ENCODE measurements around the gene GH1. TPM values are rescaled to one million over a fixed set of nuclear protein-coding genes. Genes with fewer than 3 reads are reported as not detected.

GH1 gene
- total and polyA plus RNA-seq, 2 experiments from 2014 or later, result not detected

DNA sequence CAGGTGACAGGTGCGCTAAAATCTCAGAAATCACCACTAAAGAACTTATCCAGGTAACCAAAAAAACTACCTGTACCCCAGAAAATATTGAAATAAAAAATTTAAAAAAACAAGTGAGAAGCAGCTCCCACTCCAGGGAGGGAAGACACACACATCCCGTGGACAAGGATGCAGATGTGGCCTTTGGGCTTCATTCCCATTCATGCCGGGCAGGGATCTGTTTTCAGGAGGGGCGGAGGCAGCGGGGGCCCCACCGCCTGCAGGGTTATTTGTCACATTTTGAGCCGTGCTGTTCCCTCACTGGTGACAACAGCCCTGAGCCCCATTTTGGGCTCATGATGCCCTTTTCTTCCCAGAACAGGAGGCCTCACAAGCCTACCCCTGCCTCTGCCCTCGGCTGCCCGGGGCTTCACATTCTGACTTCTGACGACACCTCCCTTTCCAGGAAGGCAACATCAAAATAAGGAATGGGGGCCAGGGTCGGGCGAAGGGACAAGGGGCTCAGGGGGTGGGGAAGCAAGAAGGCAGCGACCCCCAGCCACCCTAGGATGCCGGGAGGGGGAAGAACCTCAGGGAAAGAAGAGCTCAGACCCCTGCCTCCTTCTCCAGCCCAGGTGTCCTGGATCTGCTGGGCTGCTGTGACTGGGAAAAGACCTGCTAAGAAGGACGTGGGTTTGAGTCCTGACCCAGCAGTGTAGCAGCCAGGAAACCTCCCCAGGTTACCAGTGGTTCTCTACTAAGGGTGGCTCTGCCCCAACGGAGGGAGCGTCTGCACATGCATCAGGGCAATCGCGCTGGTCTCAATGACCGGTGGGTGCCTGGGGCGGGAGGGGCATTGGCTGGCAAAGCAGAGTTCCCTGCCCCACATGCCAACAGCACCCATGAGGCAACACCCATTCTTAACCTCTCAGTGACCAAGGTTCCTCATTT is 15.8 kb upstream of the GH1 start:
- in situ Hi-C loops (cut with MboI), result no loop called here
- no peaks in the 10 kb centered on the region for H3F3A ChIP-seq (ENCODE audit: insufficient read depth)
- H3K27me3 ChIP-seq (replicated peaks; ENCODE audit: insufficient read depth), result peaks cover 14% of the 10 kb centered on the region
- no peak overlapping the region for H3K27ac ChIP-seq
- TF ChIP-seq EZH2 (IDR thresholded peaks at IDR 0.05; ENCODE audit: insufficient read depth, poor library complexity, severe bottlenecking) (no peak), EZH2phosphoT487 (IDR thresholded peaks at IDR 0.05; ENCODE audit: insufficient read depth, low read depth) (no peak)
- WGBS, 2 experiments (ENCODE audit: low coverage in 1 of 2, low lambda C conversion rate in 2 of 2, missing lambda C conversion rate in 2 of 2), result 46% methylated on average over 19 to 21 of the region's 21 CpGs
- no peaks in the 10 kb centered on the region for H3K4me1 ChIP-seq (ENCODE audit: insufficient read depth)
- no peaks in the 10 kb centered on the region for H3K36me3 ChIP-seq (ENCODE audit: low read depth)
- no peaks in the 10 kb centered on the region for H3K79me2 ChIP-seq (ENCODE audit: insufficient read depth)
- no peaks in the 10 kb centered on the region for H3K9me2 ChIP-seq (ENCODE audit: insufficient read depth)
- H3K9ac ChIP-seq, result no peak overlapping the region
- H3K4me3 ChIP-seq, result no peak overlapping the region
- no peak for DNase-seq
- H2AFZ ChIP-seq, result no peak overlapping the region
- no peak overlapping the region for H3K4me2 ChIP-seq (ENCODE audit: unreplicated experiment)
- H3K9me3 ChIP-seq (ENCODE audit: low read depth), result no peaks in the 10 kb centered on the region
- no peaks in the 10 kb centered on the region for H4K20me1 ChIP-seq (ENCODE audit: insufficient read depth)

DNA sequence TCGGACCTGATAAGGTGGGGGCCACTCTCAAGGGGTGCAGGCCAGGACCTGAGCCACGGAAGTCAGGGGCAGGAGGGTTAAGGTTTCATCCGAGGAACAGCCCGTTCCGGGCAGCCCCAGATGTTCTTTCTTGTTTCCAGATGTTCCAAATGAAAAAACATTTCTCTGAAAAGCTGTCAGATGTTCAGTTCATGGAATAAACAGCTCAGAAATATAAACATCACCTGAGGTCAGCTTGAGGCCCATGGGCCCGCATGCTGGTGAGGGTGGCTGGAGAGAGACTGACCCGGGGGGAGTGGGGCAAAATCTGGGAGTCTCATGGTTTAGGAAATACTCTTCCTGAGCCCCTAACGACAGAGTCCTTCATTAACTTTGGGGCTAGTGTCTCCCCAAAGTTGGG is 15.0 kb upstream of the GH1 start:
- no peak overlapping the region for H2AFZ ChIP-seq
- in situ Hi-C loops (cut with MboI), result no loop called here
- no peak for DNase-seq
- H3K4me1 ChIP-seq (ENCODE audit: insufficient read depth), result no peaks in the 10 kb centered on the region
- TF ChIP-seq EZH2 (IDR thresholded peaks at IDR 0.05; ENCODE audit: insufficient read depth, poor library complexity, severe bottlenecking) (no peak), EZH2phosphoT487 (IDR thresholded peaks at IDR 0.05; ENCODE audit: insufficient read depth, low read depth) (no peak)
- peaks cover 14% of the 10 kb centered on the region for H3K27me3 ChIP-seq (replicated peaks; ENCODE audit: insufficient read depth)
- no peaks in the 10 kb centered on the region for H3K9me3 ChIP-seq (ENCODE audit: low read depth)
- 24 to 28% methylated on average over 8 of the region's 8 CpGs for whole genome bisulfite sequencing, 2 experiments (ENCODE audit: low coverage in 1 of 2, low lambda C conversion rate in 2 of 2, missing lambda C conversion rate in 2 of 2)
- H3K9ac ChIP-seq, result no peak overlapping the region
- no peaks in the 10 kb centered on the region for H3K9me2 ChIP-seq (ENCODE audit: insufficient read depth)
- no peaks in the 10 kb centered on the region for H3F3A ChIP-seq (ENCODE audit: insufficient read depth)
- no peak overlapping the region for H3K27ac ChIP-seq
- H3K79me2 ChIP-seq (ENCODE audit: insufficient read depth), result no peaks in the 10 kb centered on the region
- no peak overlapping the region for H3K4me2 ChIP-seq (ENCODE audit: unreplicated experiment)
- H4K20me1 ChIP-seq (ENCODE audit: insufficient read depth), result no peaks in the 10 kb centered on the region
- H3K36me3 ChIP-seq (ENCODE audit: low read depth), result no peaks in the 10 kb centered on the region
- no peak overlapping the region for H3K4me3 ChIP-seq

DNA sequence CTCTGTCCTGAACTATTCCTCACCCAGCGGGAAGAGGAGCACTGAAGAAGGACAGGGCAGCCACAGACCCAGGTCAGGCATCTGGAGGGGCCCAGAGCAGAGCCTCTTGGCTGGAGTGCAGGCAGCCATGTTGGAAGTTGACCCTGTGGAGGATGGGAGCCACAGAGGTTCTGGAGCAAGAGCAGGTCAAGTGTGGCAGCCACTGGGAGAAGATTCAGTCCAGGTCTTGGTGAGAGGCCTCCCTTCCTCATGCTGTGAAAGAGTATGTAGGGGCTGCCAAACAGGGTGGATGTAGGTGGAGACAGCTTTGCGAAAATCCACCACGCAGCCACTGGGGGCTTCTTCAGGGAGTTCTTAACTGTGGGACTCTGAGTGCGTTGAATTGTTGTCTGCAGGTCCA is 14.1 kb upstream of the GH1 start:
- H3F3A ChIP-seq (ENCODE audit: insufficient read depth), result no peaks in the 10 kb centered on the region
- H3K36me3 ChIP-seq (ENCODE audit: low read depth), result no peaks in the 10 kb centered on the region
- TF ChIP-seq EZH2phosphoT487 (IDR thresholded peaks at IDR 0.05; ENCODE audit: insufficient read depth, low read depth), result no peak
- no peak for TF ChIP-seq EZH2 (IDR thresholded peaks at IDR 0.05; ENCODE audit: insufficient read depth, poor library complexity, severe bottlenecking)
- WGBS, 2 experiments (ENCODE audit: low coverage in 1 of 2, low lambda C conversion rate in 2 of 2, missing lambda C conversion rate in 2 of 2), result 86 to 93% methylated on average over 4 of the region's 4 CpGs
- no peak overlapping the region for H2AFZ ChIP-seq
- H3K9me3 ChIP-seq (ENCODE audit: low read depth), result no peaks in the 10 kb centered on the region
- H3K27me3 ChIP-seq (replicated peaks; ENCODE audit: insufficient read depth), result peaks cover 14% of the 10 kb centered on the region
- no peaks in the 10 kb centered on the region for H3K9me2 ChIP-seq (ENCODE audit: insufficient read depth)
- H3K9ac ChIP-seq, result no peak overlapping the region
- in situ Hi-C loops (cut with MboI), result no loop called here
- DNase-seq, result no peak
- no peaks in the 10 kb centered on the region for H4K20me1 ChIP-seq (ENCODE audit: insufficient read depth)
- H3K27ac ChIP-seq, result no peak overlapping the region
- no peaks in the 10 kb centered on the region for H3K79me2 ChIP-seq (ENCODE audit: insufficient read depth)
- no peak overlapping the region for H3K4me3 ChIP-seq
- H3K4me2 ChIP-seq (ENCODE audit: unreplicated experiment), result no peak overlapping the region
- H3K4me1 ChIP-seq (ENCODE audit: insufficient read depth), result no peaks in the 10 kb centered on the region

DNA sequence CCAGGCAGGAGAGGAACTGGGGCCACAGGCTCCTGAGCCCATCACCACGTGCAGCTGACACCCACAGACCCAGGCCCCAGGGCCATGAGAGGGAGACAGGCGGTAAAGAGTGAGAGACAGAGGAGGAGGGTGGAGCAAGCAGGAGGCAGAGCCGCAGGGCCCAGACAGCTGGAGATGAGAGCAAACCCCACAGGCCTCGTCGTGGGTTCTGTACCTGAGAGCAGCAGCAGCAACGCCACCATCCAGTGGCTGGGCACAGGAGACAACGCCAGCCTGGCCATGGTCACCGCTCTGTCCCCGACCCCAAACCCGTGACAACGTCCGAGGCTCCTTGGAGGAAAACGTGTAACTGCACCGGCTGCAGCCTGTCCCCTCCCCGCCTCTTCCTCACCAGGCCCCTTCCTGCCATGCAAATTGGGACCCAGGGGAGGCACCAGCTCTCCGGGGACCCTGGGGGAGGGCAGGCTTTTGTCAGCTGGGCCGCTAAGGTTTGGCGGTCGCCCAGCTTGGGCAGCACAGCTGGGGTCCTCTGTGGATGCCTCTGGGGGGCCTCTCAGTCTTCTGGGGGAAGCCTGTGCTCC is 13.4 kb upstream of the GH1 start, which contains the start of gene CD79B:
Gene CD79B, minus strand, starts transcription at position 351 of the 581 bp plus-strand sequence. Its CDS starts 70 bp downstream, at position 281.
- Histone ChIP-seq H2AFZ (no peak within 1 kb of the TSS), H3K27me3 (replicated peaks; ENCODE audit: insufficient read depth) (peaks cover 14% of the 10 kb centered on the region), H3K79me2 (ENCODE audit: insufficient read depth) (no peaks in the 10 kb centered on the region), H3K4me3 (no peak within 1 kb of the TSS), H3K9me3 (ENCODE audit: low read depth) (no peaks in the 10 kb centered on the region), H3K36me3 (ENCODE audit: low read depth) (no peaks in the 10 kb centered on the region), H3K4me1 (ENCODE audit: insufficient read depth) (no peaks in the 10 kb centered on the region), H3K9me2 (ENCODE audit: insufficient read depth) (no peaks in the 10 kb centered on the region), H3K4me2 (ENCODE audit: unreplicated experiment) (no peak within 1 kb of the TSS), H3F3A (ENCODE audit: insufficient read depth) (no peaks in the 10 kb centered on the region), H3K27ac (no peak within 1 kb of the TSS), H3K9ac (no peak within 1 kb of the TSS), H4K20me1 (ENCODE audit: insufficient read depth) (no peaks in the 10 kb centered on the region)
- WGBS, 2 experiments (ENCODE audit: low coverage in 1 of 2, low lambda C conversion rate in 2 of 2, missing lambda C conversion rate in 2 of 2), result 71 to 82% methylated on average over 9 to 19 of the region's 19 CpGs
- DNase-seq, result no peak
- in situ Hi-C loops (cut with MboI), result no loop called here
- TF ChIP-seq EZH2 (IDR thresholded peaks at IDR 0.05; ENCODE audit: insufficient read depth, poor library complexity, severe bottlenecking), result no peak
- TF ChIP-seq EZH2phosphoT487 (IDR thresholded peaks at IDR 0.05; ENCODE audit: insufficient read depth, low read depth), result no peak

Measured in GM23248 (cell line).